Measurements from ENCODE around the gene DYTN. TPM values are rescaled to one million over a fixed set of nuclear protein-coding genes. Genes with fewer than 3 reads are reported as not detected.

DYTN gene
- total and polyA plus RNA-seq, 8 donors = 0.10 to 0.27 TPM; not detected in 6

DNA sequence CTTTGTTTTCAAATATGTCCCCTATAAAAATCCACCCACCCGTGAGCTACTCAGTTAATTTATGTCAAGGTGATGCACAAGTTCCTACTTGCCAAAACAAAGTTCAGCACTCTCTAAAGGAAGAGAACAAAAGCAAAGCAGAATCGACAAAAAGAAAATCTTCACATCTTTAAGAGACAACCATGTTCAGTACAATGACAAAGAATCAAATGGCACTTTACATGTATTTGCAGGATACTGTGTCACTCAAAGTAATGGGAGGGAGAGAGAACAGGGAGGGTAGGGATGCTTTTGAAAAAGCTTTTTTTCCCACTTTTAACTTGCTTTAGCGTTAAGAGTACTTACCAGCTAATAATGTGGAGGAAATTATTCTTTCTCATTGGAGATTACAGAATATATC, 115.0 kb downstream of the DYTN start:
- intact Hi-C loops (cut with DNase I) = no loop called here
- no peaks in the 10 kb centered on the region for H3K4me1 ChIP-seq
- ATAC-seq = no peak
- no peak overlapping the region for H3K27ac ChIP-seq
- TF ChIP-seq, protein P1, sequence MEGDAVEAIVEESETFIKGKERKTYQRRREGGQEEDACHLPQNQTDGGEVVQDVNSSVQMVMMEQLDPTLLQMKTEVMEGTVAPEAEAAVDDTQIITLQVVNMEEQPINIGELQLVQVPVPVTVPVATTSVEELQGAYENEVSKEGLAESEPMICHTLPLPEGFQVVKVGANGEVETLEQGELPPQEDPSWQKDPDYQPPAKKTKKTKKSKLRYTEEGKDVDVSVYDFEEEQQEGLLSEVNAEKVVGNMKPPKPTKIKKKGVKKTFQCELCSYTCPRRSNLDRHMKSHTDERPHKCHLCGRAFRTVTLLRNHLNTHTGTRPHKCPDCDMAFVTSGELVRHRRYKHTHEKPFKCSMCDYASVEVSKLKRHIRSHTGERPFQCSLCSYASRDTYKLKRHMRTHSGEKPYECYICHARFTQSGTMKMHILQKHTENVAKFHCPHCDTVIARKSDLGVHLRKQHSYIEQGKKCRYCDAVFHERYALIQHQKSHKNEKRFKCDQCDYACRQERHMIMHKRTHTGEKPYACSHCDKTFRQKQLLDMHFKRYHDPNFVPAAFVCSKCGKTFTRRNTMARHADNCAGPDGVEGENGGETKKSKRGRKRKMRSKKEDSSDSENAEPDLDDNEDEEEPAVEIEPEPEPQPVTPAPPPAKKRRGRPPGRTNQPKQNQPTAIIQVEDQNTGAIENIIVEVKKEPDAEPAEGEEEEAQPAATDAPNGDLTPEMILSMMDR (IDR thresholded peaks at IDR 0.05) = no peak
- H3K9me3 ChIP-seq = no peaks in the 10 kb centered on the region
- no peak overlapping the region for H3K4me3 ChIP-seq
- no peaks in the 10 kb centered on the region for H3K36me3 ChIP-seq
- DNase-seq = no peak
- H3K27me3 ChIP-seq = no peaks in the 10 kb centered on the region

Other genes with a start within 250 kb of the DYTN start
- not detected for gene FAM237A, start 75.9 kb downstream of the DYTN start, total RNA-seq
- gene FAM237A, start 75.9 kb downstream of the DYTN start, polyA plus RNA-seq (ENCODE audit: insufficient read length in 6 of 6) = not detected
- gene MDH1B, start 46.9 kb upstream of the DYTN start, total RNA-seq = 1 to 10 TPM in 1 of 2 donors, under 1 TPM in 1; 0.52 to 2.5 TPM
- gene MDH1B, start 46.9 kb upstream of the DYTN start, polyA plus RNA-seq (ENCODE audit: insufficient read length in 6 of 6) = 1 to 10 TPM; 2.6 to 7.4 (median 5.6) TPM
- gene FASTKD2, start 47.2 kb upstream of the DYTN start, total RNA-seq = 10 to 100 TPM; 21.8 to 26.8 TPM
- gene FASTKD2, start 47.2 kb upstream of the DYTN start, polyA plus RNA-seq (ENCODE audit: insufficient read length in 6 of 6) = 10 to 100 TPM; 35.4 to 41.9 (median 36.5) TPM
- gene CPO, start 221.1 kb upstream of the DYTN start, total RNA-seq = under 1 TPM; 0.20 to 0.37 TPM
- gene CPO, start 221.1 kb upstream of the DYTN start, polyA plus RNA-seq (ENCODE audit: insufficient read length in 6 of 6) = under 1 TPM in 5 of 6 donors, not detected in 1; 0.46 to 0.69 (median 0.53) TPM